ENCODE measurements around the gene GALE. TPM values are rescaled to one million over a fixed set of nuclear protein-coding genes. Genes with fewer than 3 reads are reported as not detected.

GALE gene
- total and polyA plus RNA-seq, 4 donors, result 21.4 to 146 (median 80.0) TPM

DNA sequence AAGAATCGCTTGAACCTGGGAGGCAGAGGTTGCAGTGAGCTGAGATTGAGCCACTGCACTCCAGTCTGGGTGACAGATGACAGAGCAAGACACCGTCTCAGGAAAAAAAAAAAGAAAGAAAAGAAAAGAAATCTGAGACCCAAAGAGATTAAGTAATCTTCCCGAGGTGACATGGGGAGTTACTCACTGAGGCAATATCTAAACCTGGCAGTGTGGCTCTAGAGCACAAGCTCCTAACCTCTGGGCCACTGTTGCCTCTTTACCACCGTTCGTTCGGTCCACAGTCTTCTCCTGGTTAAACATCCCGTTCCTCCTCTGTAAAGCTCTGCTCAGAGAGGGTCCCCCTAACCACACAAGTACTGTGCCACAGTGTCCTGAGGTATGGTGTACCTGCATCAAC, 23.2 kb upstream of the GALE start:
- H3K36me3 ChIP-seq (ENCODE audit: control insufficient read depth in 4 of 4, insufficient read depth in 4 of 4, low read length in 4 of 4), result peaks cover 0 to 3% (median under 1%) of the 10 kb centered on the region in 4 donors
- H3K27me3 ChIP-seq (ENCODE audit: control insufficient read depth in 3 of 3, insufficient read depth in 3 of 3, low read length in 2 of 3), result no peaks in the 10 kb centered on the region
- WGBS, 2 donors, result 84 to 86% methylated on average over 7 of the region's 7 CpGs
- DNase-seq, result no peak
- no peak for ATAC-seq (ENCODE audit: insufficient read depth, low FRiP score)
- H3K4me3 ChIP-seq, result no peak overlapping the region
- peak overlapping the region in 1 of 2 donors; percentile 7 for H3K9ac ChIP-seq (ENCODE audit: insufficient read depth in 1 of 2, low read length in 2 of 2)
- no peaks in the 10 kb centered on the region for H3K9me3 ChIP-seq (ENCODE audit: control insufficient read depth in 4 of 4, insufficient read depth in 3 of 4, low read length in 3 of 4)
- TF ChIP-seq, protein P1, sequence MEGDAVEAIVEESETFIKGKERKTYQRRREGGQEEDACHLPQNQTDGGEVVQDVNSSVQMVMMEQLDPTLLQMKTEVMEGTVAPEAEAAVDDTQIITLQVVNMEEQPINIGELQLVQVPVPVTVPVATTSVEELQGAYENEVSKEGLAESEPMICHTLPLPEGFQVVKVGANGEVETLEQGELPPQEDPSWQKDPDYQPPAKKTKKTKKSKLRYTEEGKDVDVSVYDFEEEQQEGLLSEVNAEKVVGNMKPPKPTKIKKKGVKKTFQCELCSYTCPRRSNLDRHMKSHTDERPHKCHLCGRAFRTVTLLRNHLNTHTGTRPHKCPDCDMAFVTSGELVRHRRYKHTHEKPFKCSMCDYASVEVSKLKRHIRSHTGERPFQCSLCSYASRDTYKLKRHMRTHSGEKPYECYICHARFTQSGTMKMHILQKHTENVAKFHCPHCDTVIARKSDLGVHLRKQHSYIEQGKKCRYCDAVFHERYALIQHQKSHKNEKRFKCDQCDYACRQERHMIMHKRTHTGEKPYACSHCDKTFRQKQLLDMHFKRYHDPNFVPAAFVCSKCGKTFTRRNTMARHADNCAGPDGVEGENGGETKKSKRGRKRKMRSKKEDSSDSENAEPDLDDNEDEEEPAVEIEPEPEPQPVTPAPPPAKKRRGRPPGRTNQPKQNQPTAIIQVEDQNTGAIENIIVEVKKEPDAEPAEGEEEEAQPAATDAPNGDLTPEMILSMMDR (IDR thresholded peaks at IDR 0.05; ENCODE audit: control extremely low read depth, extremely low read depth), result no peak
- no peak overlapping the region for H3K27ac ChIP-seq (ENCODE audit: low read depth in 1 of 2, low read length in 1 of 2)
- H3K4me1 ChIP-seq (ENCODE audit: control insufficient read depth in 5 of 5, insufficient read depth in 5 of 5, low read length in 5 of 5), result peaks cover 0 to 9% (median 0%) of the 10 kb centered on the region in 5 donors

DNA sequence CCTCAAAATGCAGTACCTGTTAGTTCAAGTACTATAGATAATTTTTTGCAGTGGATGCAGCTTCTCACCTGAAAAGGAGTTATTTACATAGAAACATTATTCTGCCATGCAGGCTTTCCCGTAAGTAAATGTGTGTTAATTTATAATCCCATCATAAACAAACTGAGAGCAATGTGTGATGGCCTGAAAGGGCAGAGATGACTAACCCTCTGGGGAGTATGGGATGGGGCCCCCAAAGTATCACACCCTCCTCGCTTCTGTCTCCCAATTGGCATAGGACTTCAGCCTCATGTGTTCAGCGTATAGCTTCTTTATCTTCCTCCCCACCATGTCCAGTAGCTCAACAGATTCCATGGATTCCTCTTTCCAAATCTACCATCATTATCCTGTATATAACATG, 17.1 kb upstream of the GALE start:
- H3K27me3 ChIP-seq (ENCODE audit: control insufficient read depth in 3 of 3, insufficient read depth in 3 of 3, low read length in 2 of 3), result no peaks in the 10 kb centered on the region
- no peaks in the 10 kb centered on the region for H3K9me3 ChIP-seq (ENCODE audit: control insufficient read depth in 4 of 4, insufficient read depth in 3 of 4, low read length in 3 of 4)
- no peak overlapping the region for H3K4me3 ChIP-seq
- H3K4me1 ChIP-seq (ENCODE audit: control insufficient read depth in 5 of 5, insufficient read depth in 5 of 5, low read length in 5 of 5), result no peaks in the 10 kb centered on the region
- no peak for ATAC-seq (ENCODE audit: insufficient read depth, low FRiP score)
- H3K36me3 ChIP-seq (ENCODE audit: control insufficient read depth in 4 of 4, insufficient read depth in 4 of 4, low read length in 4 of 4), result peaks cover 5 to 28% (median 19%) of the 10 kb centered on the region in 4 donors
- H3K9ac ChIP-seq (ENCODE audit: insufficient read depth in 1 of 2, low read length in 2 of 2), result no peak overlapping the region
- WGBS, 2 donors, result 91 to 97% methylated on average over 3 of the region's 3 CpGs
- DNase-seq, result no peak
- H3K27ac ChIP-seq (ENCODE audit: low read depth in 1 of 2, low read length in 1 of 2), result no peak overlapping the region
- TF ChIP-seq, protein P1 (IDR thresholded peaks at IDR 0.05; ENCODE audit: control extremely low read depth, extremely low read depth), result no peak

DNA sequence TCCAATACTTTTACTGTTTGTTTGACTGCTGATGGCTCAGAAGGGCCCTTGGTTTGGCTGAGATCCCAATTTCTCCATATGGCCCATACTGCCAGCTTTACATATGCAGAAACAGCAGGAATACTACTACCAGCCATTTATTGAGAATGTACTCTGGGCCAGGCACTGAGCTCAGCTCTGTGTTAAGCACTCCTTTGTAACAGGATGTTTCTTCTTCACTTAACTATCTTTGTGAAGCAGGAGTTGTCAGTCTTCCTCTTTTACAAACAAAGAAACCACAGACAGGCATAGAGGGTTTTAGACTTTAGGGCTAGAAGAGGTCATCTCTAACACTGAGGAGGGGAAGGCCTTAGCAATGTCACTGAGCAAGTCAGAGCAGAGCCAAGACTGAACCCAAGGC, 16.4 kb upstream of the GALE start:
- ATAC-seq (ENCODE audit: insufficient read depth, low FRiP score) (no peak), DNase-seq (no peak)
- Histone ChIP-seq H3K9ac (ENCODE audit: insufficient read depth in 1 of 2, low read length in 2 of 2) (no peak overlapping the region), H3K9me3 (ENCODE audit: control insufficient read depth in 4 of 4, insufficient read depth in 3 of 4, low read length in 3 of 4) (no peaks in the 10 kb centered on the region), H3K27ac (ENCODE audit: low read depth in 1 of 2, low read length in 1 of 2) (no peak overlapping the region), H3K4me1 (ENCODE audit: control insufficient read depth in 5 of 5, insufficient read depth in 5 of 5, low read length in 5 of 5) (no peaks in the 10 kb centered on the region), H3K27me3 (ENCODE audit: control insufficient read depth in 3 of 3, insufficient read depth in 3 of 3, low read length in 2 of 3) (no peaks in the 10 kb centered on the region), H3K4me3 (no peak overlapping the region), H3K36me3 (ENCODE audit: control insufficient read depth in 4 of 4, insufficient read depth in 4 of 4, low read length in 4 of 4) (peaks cover 10 to 35% (median 19%) of the 10 kb centered on the region in 4 donors)
- TF ChIP-seq, protein P1 (IDR thresholded peaks at IDR 0.05; ENCODE audit: control extremely low read depth, extremely low read depth), result no peak

DNA sequence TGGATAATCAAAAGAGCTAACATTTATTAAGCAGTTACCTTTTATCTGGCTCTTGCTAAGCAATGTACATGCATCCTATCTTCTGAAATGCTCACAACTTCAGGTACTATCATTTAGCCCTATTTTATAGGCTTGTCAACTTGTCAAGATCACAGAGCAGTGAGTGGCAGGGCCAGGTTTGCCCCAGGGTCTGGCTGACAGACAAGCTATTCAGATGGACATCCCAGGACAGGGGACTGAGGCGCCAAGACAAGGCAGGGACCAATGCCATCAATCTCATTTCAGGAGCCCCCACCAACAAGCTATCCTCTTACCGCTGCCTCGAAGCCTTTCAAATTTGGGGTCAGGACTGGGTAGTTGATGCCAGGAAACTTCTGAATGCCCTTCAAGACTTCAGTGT, 15.8 kb upstream of the GALE start:
- H3K27me3 ChIP-seq (ENCODE audit: control insufficient read depth in 3 of 3, insufficient read depth in 3 of 3, low read length in 2 of 3), result no peaks in the 10 kb centered on the region
- H3K27ac ChIP-seq (ENCODE audit: low read depth in 1 of 2, low read length in 1 of 2), result no peak overlapping the region
- ATAC-seq (ENCODE audit: insufficient read depth, low FRiP score), result no peak
- no peaks in the 10 kb centered on the region for H3K4me1 ChIP-seq (ENCODE audit: control insufficient read depth in 5 of 5, insufficient read depth in 5 of 5, low read length in 5 of 5)
- DNase-seq, result no peak
- TF ChIP-seq, protein P1 (IDR thresholded peaks at IDR 0.05; ENCODE audit: control extremely low read depth, extremely low read depth), result no peak
- no peaks in the 10 kb centered on the region for H3K9me3 ChIP-seq (ENCODE audit: control insufficient read depth in 4 of 4, insufficient read depth in 3 of 4, low read length in 3 of 4)
- H3K9ac ChIP-seq (ENCODE audit: insufficient read depth in 1 of 2, low read length in 2 of 2), result no peak overlapping the region
- H3K36me3 ChIP-seq (ENCODE audit: control insufficient read depth in 4 of 4, insufficient read depth in 4 of 4, low read length in 4 of 4), result peaks cover 10 to 35% (median 19%) of the 10 kb centered on the region in 4 donors
- 94 to 96% methylated on average over 3 of the region's 3 CpGs for WGBS, 2 donors
- no peak overlapping the region for H3K4me3 ChIP-seq

All from lung (tissue), 12 donors.